GM21786 (cell line): ENCODE data around the gene SAMD4B.

ENCODE experiments used
- ATAC-seq: cut with Tn5 transposase; IDR thresholded peaks from one replicate; pipeline ENCODE4 v1.9.1; 2021; ENCODE audit not compliant: unreplicated experiment

Gene SAMD4B

GRCh38 chr19:39422020-39422419 lies 79.8 kb downstream of the SAMD4B start:
- ATAC-seq: no peak

GRCh38 chr19:39423258-39424086 lies 81.3 kb downstream of the SAMD4B start:
- ATAC-seq: no peak

- no peak for ATAC-seq
These were observed 82.7 kb downstream of the SAMD4B start for GRCh38 chr19:39424934-39425333.

GRCh38 chr19:39425744-39426143 lies 83.5 kb downstream of the SAMD4B start:
- no peak for ATAC-seq

GRCh38 chr19:39426170-39426569 lies 83.9 kb downstream of the SAMD4B start:
- ATAC-seq: no peak

GRCh38 chr19:39427707-39428106 lies 85.5 kb downstream of the SAMD4B start:
- ATAC-seq: no peak

- no peak for ATAC-seq
These were observed 86.3 kb downstream of the SAMD4B start for GRCh38 chr19:39428283-39429112.

GRCh38 chr19:39430675-39431593 lies 88.7 kb downstream of the SAMD4B start:
- no peak for ATAC-seq

GRCh38 chr19:39432677-39433025 lies 90.4 kb downstream of the SAMD4B start:
- no peak for ATAC-seq

GRCh38 chr19:39433480-39434079 lies 91.4 kb downstream of the SAMD4B start:
- ATAC-seq: no peak

- no peak for ATAC-seq
These were observed 92.2 kb downstream of the SAMD4B start for GRCh38 chr19:39434123-39435076.
